WTC11 (cell line): ENCODE results near the gene ERBB4. TPM values are rescaled to one million over a fixed set of nuclear protein-coding genes. Genes with fewer than 3 reads are reported as not detected.

Source experiments
- ATAC-seq: fragments of 200-7000 bp; cut with Tn5 transposase; 2 replicates; pipeline ENCODE4 v1.10.0; 2021; ENCODE audit warnings: mild to moderate bottlenecking, moderate library complexity
- CTCF ChIA-PET: fragments of 300-600 bp; sonication (Branson Sonifier 250); formaldehyde crosslinking; loops from one replicate; lab custom pipeline; 2021; ENCODE audit warnings: antibody characterized with exemption; lab: Charles Lee
- POLR2A ChIA-PET: fragments of 350-600 bp; sonication (Branson Sonifier 250); formaldehyde crosslinking; loops from one replicate; lab custom pipeline; 2021; ENCODE audit warnings: antibody characterized with exemption; lab: Charles Lee
- DNase-seq: peaks from one replicate; pipeline ENCODE4 v3.0.0; 2021; ENCODE audit warnings: low spot score
- H3K27ac Mint-ChIP-seq: 2 replicates; pipeline ENCODE4 v1.8.0; 2021; ENCODE audit warnings: mixed read lengths
- H3K27me3 Mint-ChIP-seq: 2 replicates; pipeline ENCODE4 v1.8.0; 2021; ENCODE audit warnings: low read depth, mild to moderate bottlenecking, moderate library complexity, mixed read lengths
- H3K36me3 Mint-ChIP-seq: 2 replicates; pipeline ENCODE4 v1.8.0; 2021; ENCODE audit warnings: mixed read lengths
- H3K4me1 Mint-ChIP-seq: 2 replicates; pipeline ENCODE4 v1.8.0; 2022; ENCODE audit warnings: mixed read lengths
- H3K4me3 Mint-ChIP-seq: 2 replicates; pipeline ENCODE4 v1.8.0; 2021; ENCODE audit warnings: mild to moderate bottlenecking, moderate library complexity, mixed read lengths
- H3K9me3 Mint-ChIP-seq: 2 replicates; pipeline ENCODE4 v1.8.0; 2021; ENCODE audit warnings: mixed read lengths
- ATF2 ChIP-seq: sonication (generic); formaldehyde crosslinking; IDR thresholded peaks from 2 replicates; pipeline ENCODE4 v1.8.1; 2022; ENCODE audit warnings: low read depth, missing genetic modification reagents, borderline replicate concordance
- ATF3 ChIP-seq: sonication (generic); formaldehyde crosslinking; conservative IDR thresholded peaks from 2 replicates; pipeline ENCODE4 v1.8.1; 2022; ENCODE audit warnings: mild to moderate bottlenecking, missing genetic modification reagents
- CREM ChIP-seq: sonication (generic); formaldehyde crosslinking; IDR thresholded peaks from 2 replicates; pipeline ENCODE4 v1.8.1; 2022; ENCODE audit warnings: mild to moderate bottlenecking, missing genetic modification reagents, moderate library complexity
- E2F1 ChIP-seq: sonication (generic); formaldehyde crosslinking; IDR thresholded peaks from 2 replicates; pipeline ENCODE4 v1.8.0; 2022; ENCODE audit warnings: mild to moderate bottlenecking, missing genetic modification reagents
- E2F5 ChIP-seq: sonication (generic); formaldehyde crosslinking; IDR thresholded peaks from 2 replicates; pipeline ENCODE4 v1.8.1; 2022; ENCODE audit warnings: mild to moderate bottlenecking, moderate library complexity, missing genetic modification reagents
- EMX1 ChIP-seq: fragments of 250-450 bp; sonication (Bioruptor Pico); IDR thresholded peaks from 2 replicates; pipeline ENCODE4 v1.8.0; 2021; ENCODE audit warnings: mild to moderate bottlenecking
- IRF1 ChIP-seq: sonication (generic); formaldehyde crosslinking; IDR thresholded peaks from 2 replicates; pipeline ENCODE4 v1.8.0; 2023; ENCODE audit warnings: missing genetic modification reagents
- MLX ChIP-seq: sonication (generic); formaldehyde crosslinking; IDR thresholded peaks from 2 replicates; pipeline ENCODE4 v1.8.1; 2023; ENCODE audit warnings: mild to moderate bottlenecking, missing genetic modification reagents, moderate library complexity
- NFYB ChIP-seq: sonication (generic); formaldehyde crosslinking; conservative IDR thresholded peaks from 2 replicates; pipeline ENCODE4 v1.8.0; 2022; ENCODE audit warnings: low read depth, missing genetic modification reagents
- NR1H2 ChIP-seq: sonication (generic); formaldehyde crosslinking; IDR thresholded peaks from 2 replicates; pipeline ENCODE4 v1.9.0; 2021; ENCODE audit warnings: mild to moderate bottlenecking, moderate library complexity, missing genetic modification reagents
- SMAD3 ChIP-seq: sonication (generic); formaldehyde crosslinking; IDR thresholded peaks from 2 replicates; pipeline ENCODE4 v1.8.0; 2022; ENCODE audit warnings: missing genetic modification reagents, mild to moderate bottlenecking, borderline replicate concordance
- STAT6 ChIP-seq: sonication (generic); formaldehyde crosslinking; conservative IDR thresholded peaks from 2 replicates; pipeline ENCODE4 v1.8.1; 2023; ENCODE audit warnings: mild to moderate bottlenecking, low read depth, missing genetic modification reagents, moderate library complexity
- ZNF219 ChIP-seq: sonication (generic); formaldehyde crosslinking; IDR thresholded peaks from 2 replicates; pipeline ENCODE4 v1.8.0; 2023; ENCODE audit warnings: missing genetic modification reagents, mild to moderate bottlenecking, borderline replicate concordance
- ZNF263 ChIP-seq: sonication (generic); formaldehyde crosslinking; IDR thresholded peaks from 2 replicates; pipeline ENCODE4 v1.8.1; 2022; ENCODE audit warnings: low read depth, mild to moderate bottlenecking, moderate library complexity, missing genetic modification reagents
- ZNF281 ChIP-seq: sonication (generic); formaldehyde crosslinking; IDR thresholded peaks from 2 replicates; pipeline ENCODE4 v1.8.0; 2023; ENCODE audit warnings: mild to moderate bottlenecking, missing genetic modification reagents
- ZNF396 ChIP-seq: fragments of 250-450 bp; sonication (Bioruptor Pico); IDR thresholded peaks from 2 replicates; pipeline ENCODE4 v1.8.0; 2021; ENCODE audit warnings: mild to moderate bottlenecking, moderate library complexity, borderline replicate concordance
- ZNF532 ChIP-seq: fragments of 250-450 bp; sonication (Bioruptor Pico); IDR thresholded peaks from 2 replicates; pipeline ENCODE4 v1.9.0; 2021; ENCODE audit warnings: mild to moderate bottlenecking, borderline replicate concordance
- ZNF671 ChIP-seq: fragments of 250-450 bp; sonication (Bioruptor Pico); IDR thresholded peaks from 2 replicates; pipeline ENCODE4 v1.8.0; 2021; ENCODE audit warnings: mild to moderate bottlenecking
- total RNA-seq: library from RNA; stranded (reverse); gene quantifications from 3 replicates; pipeline ENCODE4 v1.2.3, GENCODE V29; 2021

ERBB4 gene
- total RNA-seq, 1 experiment from 2014 or later: 1.6 TPM

- TF ChIP-seq MLX (CRISPR knock-in tag): no peak
These were observed 455.1 kb downstream of the ERBB4 start (continued) for GRCh38 chr2:212083492-212083891.

- no peaks in the 10 kb centered on the region for H3K36me3 Mint-ChIP-seq
- TF ChIP-seq ZNF281 (CRISPR knock-in tag) (no peak), ZNF219 (no peak)
- H3K27ac Mint-ChIP-seq: no peak overlapping the region
- H3K4me1 Mint-ChIP-seq: peaks cover 4% of the 10 kb centered on the region
- CTCF ChIA-PET: no interaction called here
- H3K4me3 Mint-ChIP-seq: no peak overlapping the region
- no peak for ATAC-seq
- no peaks in the 10 kb centered on the region for H3K9me3 Mint-ChIP-seq
- POLR2A ChIA-PET: no interaction called here
- no peaks in the 10 kb centered on the region for H3K27me3 Mint-ChIP-seq
- no peak for DNase-seq
These were observed 460.5 kb downstream of the ERBB4 start for GRCh38 chr2:212078103-212078502.

- Mint-ChIP-seq H3K27me3 (no peaks in the 10 kb centered on the region), H3K27ac (no peak overlapping the region), H3K36me3 (no peaks in the 10 kb centered on the region), H3K4me3 (no peak overlapping the region), H3K9me3 (no peaks in the 10 kb centered on the region), H3K4me1 (peaks cover 4% of the 10 kb centered on the region)
- POLR2A ChIA-PET: no interaction called here
- ATAC-seq (no peak), DNase-seq (no peak)
- CTCF ChIA-PET: interaction anchor here (0.6 kb wide), 1 partner anchor 135 kb away, joined by 3 read pairs; no protein-coding TSS in a partner anchor
- TF ChIP-seq NFYB (no peak), ATF2 (CRISPR knock-in tag) (no peak), NR1H2 (CRISPR knock-in tag) (no peak), ZNF263 (CRISPR knock-in tag) (no peak), EMX1 (CRISPR knock-in tag) (no peak), ZNF396 (CRISPR knock-in tag) (no peak), E2F1 (CRISPR knock-in tag) (no peak), E2F5 (no peak), ATF3 (CRISPR knock-in tag) (no peak), SMAD3 (CRISPR knock-in tag) (no peak), CREM (CRISPR knock-in tag) (no peak), IRF1 (CRISPR knock-in tag) (no peak), STAT6 (no peak), ZNF532 (no peak), ZNF671 (CRISPR knock-in tag) (no peak)
These were observed 462.1 kb downstream of the ERBB4 start for GRCh38 chr2:212076456-212076855.
